Stimulated activated CD4-positive, alpha-beta T cell treated with anti-CD3 and anti-CD28 coated beads, Interleukin-1b, Interleukin-23, amount 100 ng/mL, for 24 hours (primary cell): ENCODE measurements around the gene PTTG2.

Experiments used
- DNase-seq, 4 experiments: peaks; one replicate each; pipeline ENCODE4 v3.0.0-alpha.2; 2020; ENCODE audit warnings: low read depth in 4 of 4, low spot score in 1 of 4

The PTTG2 gene

GRCh38 chr4:37982736-37983135, 22.5 kb downstream of the PTTG2 start:
- no peak for DNase-seq

GRCh38 chr4:37983951-37984350, 23.8 kb downstream of the PTTG2 start:
- DNase-seq, result no peak

- no peak for DNase-seq
Measured at GRCh38 chr4:37985730-37986275, 25.6 kb downstream of the PTTG2 start.

- DNase-seq, result no peak
Measured at GRCh38 chr4:37988670-37989069, 28.5 kb downstream of the PTTG2 start.

GRCh38 chr4:37989398-37990260, 29.4 kb downstream of the PTTG2 start:
- DNase-seq, result no peak

- DNase-seq, result no peak
Measured at GRCh38 chr4:37990731-37991245, 30.6 kb downstream of the PTTG2 start.

GRCh38 chr4:37991623-37992410, 31.6 kb downstream of the PTTG2 start:
- DNase-seq, result no peak

- DNase-seq, result no peak
Measured at GRCh38 chr4:37993806-37994205, 33.6 kb downstream of the PTTG2 start.

GRCh38 chr4:37994569-37994968, 34.4 kb downstream of the PTTG2 start:
- DNase-seq, result no peak

GRCh38 chr4:37995299-37995821, 35.2 kb downstream of the PTTG2 start:
- DNase-seq, result no peak

GRCh38 chr4:37995981-37996775, 36.0 kb downstream of the PTTG2 start:
- DNase-seq, result no peak

- DNase-seq, result no peak
Measured at GRCh38 chr4:37998226-37998625, 38.0 kb downstream of the PTTG2 start.

- no peak for DNase-seq
Measured at GRCh38 chr4:37999000-37999716, 39.0 kb downstream of the PTTG2 start.

- DNase-seq, result no peak
Measured at GRCh38 chr4:37999965-38000364, 39.8 kb downstream of the PTTG2 start.

GRCh38 chr4:38001927-38002326, 41.7 kb downstream of the PTTG2 start:
- no peak for DNase-seq

GRCh38 chr4:38002451-38003071, 42.4 kb downstream of the PTTG2 start:
- no peak for DNase-seq

GRCh38 chr4:38003102-38003501, 42.9 kb downstream of the PTTG2 start:
- DNase-seq, result no peak

GRCh38 chr4:38003628-38004027, 43.4 kb downstream of the PTTG2 start:
- no peak for DNase-seq

- DNase-seq, result no peak
Measured at GRCh38 chr4:38004062-38004461, 43.9 kb downstream of the PTTG2 start.

- DNase-seq, result no peak
Measured at GRCh38 chr4:38004887-38005286, 44.7 kb downstream of the PTTG2 start.
